Measurements from ENCODE around the gene BCR.

DNA sequence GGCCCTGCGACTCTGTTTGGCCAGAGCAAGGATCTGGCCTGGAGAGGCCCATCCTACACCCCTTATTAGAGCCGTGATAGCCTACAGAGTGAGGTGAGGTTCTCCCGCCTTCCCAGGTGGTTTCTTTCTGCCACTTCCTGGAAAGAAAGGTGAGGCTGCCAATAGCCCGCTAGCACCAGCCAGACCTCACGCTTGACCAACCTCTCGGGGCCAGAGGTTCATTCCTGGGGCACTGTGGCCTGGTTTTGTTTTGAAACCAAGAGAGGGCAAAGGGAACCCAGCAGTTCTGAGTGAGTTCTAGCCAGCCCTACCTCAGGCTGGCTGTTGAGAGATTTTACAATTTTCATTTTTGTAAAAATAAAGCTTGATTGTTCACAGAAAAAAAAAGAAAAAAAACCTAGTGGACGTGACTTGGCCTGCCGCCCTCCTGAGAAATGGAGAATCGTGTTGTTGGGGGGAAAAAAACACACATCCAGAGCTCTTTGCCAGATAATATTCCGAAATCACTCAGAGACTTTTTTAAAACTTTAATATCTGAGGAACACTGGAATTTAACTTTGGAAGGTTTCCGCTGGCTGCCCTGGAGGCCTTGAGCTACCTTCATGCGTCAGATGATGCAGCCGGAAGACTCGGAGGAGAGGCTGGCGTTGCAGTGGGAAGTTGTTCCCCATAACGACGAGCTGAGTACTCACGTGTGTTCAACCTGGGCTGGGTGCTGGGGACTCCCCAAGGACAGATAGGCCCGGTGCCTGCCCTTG lies 84.5 kb downstream of the BCR start:
- TF ChIP-seq MXI1 (IDR thresholded peaks at IDR 0.05; ENCODE audit: borderline replicate concordance, low read depth, low read length) (no peak), RAD21 (IDR thresholded peaks at IDR 0.05; ENCODE audit: low read length) (no peak), CEBPB (IDR thresholded peaks at IDR 0.05; ENCODE audit: low read depth, low read length) (no peak)
- TF ChIP-seq, protein P1, sequence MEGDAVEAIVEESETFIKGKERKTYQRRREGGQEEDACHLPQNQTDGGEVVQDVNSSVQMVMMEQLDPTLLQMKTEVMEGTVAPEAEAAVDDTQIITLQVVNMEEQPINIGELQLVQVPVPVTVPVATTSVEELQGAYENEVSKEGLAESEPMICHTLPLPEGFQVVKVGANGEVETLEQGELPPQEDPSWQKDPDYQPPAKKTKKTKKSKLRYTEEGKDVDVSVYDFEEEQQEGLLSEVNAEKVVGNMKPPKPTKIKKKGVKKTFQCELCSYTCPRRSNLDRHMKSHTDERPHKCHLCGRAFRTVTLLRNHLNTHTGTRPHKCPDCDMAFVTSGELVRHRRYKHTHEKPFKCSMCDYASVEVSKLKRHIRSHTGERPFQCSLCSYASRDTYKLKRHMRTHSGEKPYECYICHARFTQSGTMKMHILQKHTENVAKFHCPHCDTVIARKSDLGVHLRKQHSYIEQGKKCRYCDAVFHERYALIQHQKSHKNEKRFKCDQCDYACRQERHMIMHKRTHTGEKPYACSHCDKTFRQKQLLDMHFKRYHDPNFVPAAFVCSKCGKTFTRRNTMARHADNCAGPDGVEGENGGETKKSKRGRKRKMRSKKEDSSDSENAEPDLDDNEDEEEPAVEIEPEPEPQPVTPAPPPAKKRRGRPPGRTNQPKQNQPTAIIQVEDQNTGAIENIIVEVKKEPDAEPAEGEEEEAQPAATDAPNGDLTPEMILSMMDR (conservative IDR thresholded peaks at IDR 0.05; ENCODE audit: low read depth, low read length) = no peak

Measured in IMR-90 (cell line).